ENCODE data around the gene CFAP61.
"Not testable (repeated sequence)": the region's sequence is repeated elsewhere in the genome, so short reads cannot be mapped to it uniquely, and the experiment has no call there.

Gene CFAP61

DNA sequence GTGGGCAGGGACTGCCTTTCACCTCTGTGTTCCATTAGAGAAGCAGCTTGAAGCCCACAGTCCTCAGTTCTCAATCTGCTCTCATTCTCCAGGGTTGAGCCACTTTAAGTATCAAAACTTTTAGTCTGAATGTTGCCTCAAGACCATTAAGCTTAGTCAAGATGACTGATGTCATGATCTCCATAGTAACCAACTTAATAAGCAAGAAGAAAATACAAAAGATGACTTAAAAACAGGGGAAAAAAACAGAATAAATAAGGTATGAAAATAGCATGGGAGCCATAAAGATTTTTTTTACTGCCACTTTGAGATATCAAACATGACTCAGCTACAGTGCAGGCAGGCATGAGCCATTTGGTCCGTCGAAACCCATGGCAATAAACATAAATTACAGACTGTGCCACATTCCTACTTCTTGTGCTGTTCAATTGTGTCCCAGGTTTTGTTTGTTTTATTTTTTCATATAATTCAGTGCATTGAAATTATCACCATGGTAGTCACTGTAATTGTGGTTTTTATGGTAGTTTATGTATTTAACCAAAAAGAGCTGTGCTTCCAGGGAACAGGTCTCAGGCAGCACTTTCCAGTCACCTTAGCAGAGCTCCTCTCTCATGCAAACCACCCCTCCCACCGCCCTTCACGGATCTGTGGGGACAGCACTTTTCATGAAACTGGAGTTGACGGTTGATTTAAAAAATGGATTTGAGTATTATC, 159.1 kb downstream of the CFAP61 start:
- no peak for DNase-seq

DNA sequence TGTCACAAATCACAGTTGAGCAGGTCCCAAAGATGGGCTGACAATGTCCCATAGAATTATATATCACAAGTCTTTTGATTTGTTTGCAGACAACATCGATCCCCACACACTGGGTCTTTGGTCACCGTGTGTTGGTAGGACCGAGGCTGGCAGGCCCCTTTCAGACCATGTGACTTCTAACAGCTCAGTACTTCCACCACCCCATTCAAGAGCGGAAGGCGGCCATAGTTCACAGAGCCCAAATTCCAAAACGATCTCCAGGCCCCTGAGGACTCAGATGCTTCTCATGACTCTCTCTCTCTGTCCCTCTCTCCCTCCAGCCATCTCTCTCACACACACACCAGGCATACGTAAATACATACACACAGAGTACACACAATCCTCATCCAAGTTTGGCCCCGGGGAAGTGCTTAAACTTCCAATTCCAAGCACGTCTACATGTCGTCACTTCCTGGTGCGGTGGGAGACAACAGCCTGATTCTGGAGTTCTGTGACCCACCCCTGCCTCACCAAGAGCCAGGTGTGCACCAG, 159.7 kb downstream of the CFAP61 start:
- no peak for DNase-seq

DNA sequence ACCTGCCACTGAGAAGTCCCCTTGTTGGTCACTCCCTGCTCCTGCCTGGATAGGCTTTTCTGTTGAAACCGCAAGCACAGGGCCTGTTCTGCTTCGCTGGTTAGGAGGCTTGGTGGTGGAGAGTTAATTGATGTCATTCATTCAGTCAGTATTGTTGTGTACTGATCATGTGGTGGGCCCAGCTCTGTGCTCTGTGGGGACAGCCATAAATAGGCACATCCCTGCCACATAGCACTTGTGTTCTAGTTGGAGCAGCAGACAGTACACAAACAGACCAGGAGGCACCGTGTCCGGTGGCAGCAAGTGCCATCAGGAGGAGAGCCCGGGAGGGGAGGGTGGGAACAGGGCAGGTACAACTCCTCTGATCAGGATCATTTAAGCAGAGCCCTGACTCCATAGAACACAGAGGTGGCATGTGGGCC, 160.4 kb downstream of the CFAP61 start:
- DNase-seq = no peak

DNA sequence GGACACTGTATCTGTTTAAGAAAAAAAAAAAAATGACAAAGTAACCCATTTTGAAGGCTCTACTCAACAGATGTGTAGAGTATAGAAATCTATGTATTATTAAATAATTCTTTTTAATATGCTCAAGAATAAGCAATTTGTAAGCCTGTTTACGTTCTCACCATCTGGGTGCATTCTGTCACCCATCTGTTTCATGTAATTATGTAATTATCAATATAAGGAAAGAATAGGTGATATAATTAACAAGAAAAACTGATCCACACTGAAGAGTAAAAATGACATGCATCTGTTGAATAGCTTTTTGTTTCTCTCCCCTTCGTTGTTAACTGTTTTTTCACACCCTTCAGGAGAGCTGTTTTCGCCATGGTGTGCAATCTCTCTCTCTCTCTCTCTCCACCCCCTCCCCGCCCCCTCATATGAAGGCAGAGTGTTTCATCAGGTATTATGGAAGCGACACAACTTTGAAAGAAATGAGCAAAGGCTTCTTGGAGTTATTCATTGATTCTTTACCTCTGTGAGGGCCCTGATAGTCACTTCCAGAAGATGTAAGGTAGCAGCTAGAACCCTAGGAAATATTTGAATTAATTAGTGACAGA, 161.3 kb downstream of the CFAP61 start:
- DNase-seq = no peak

DNA sequence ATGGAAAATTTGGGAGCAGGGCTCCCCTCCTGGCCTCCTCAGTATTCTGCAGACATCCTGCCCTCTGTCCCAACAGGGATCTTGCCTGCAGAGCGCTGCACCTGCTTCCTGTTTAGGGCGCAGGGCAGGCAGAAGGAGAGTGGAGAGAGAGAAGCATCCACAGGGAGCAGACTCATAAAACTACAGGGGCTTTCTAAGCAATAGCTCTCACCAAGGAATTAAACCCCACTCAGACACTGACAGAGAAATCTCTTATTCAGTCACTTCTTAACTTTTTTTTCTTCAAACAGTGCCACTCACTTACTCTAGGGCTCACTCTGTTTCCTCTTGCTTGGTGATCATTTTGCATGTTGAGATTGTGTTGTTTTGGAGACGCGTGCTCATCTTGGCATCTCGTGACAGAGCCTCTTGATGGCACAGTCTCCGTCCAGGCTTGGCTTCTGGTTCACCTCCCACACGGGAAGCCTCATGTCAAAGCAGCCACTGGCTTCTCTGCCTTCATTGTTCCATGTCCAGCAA, 162.5 kb downstream of the CFAP61 start:
- no peak for DNase-seq

DNA sequence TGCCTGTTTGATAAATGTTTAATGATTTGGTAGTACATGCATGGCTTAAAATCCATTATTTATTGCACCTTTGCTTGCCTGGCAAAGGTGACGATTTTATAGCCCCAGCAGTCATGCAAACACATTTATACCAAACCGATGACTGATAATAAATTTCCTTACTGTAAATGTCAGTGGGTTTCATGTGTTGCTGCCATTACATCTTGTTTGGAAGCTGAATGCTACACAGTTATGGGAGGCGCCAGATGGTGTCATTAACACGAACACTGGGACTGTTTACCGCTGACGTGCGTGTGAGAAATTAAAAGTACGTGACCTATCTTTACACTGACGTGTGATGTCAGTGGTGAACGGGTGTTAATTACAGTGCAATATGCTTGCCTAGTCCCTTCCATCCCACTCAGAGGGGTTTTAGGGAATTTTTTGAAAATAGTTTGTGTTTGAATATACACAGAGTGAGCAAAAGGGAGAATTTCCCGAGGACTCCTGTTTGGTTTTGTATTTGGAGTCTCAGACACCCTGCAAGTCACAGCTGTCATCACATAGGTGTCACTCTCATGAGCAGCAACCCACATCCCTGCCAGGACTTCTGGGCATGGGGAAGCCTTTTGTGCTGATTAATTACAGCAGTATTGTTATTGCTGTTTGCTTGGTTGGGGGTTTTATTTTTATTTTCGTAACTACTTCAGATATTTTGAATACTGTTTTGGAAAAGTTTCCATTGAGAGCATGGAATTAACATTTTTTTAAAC, 163.8 kb downstream of the CFAP61 start:
- no peak for DNase-seq

DNA sequence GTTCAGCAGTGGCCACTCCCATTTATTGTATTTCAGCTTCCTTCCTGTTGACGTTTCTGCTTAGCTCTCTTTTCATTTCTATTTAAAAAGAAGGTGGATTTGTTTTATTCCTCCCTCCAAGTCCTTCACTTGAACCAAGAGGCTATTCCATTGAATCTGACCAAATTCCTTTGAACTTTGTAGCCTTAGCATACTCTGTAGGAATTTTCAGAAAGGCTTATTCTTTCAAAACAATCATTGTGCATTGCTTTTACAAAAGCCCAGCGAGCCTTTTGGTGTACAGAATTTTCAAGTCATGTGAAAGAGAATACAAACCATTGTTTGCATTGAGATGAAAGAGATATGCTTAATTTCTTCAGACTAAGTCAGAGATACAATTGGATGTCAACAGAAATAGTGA, 164.6 kb downstream of the CFAP61 start:
- DNase-seq = no peak

DNA sequence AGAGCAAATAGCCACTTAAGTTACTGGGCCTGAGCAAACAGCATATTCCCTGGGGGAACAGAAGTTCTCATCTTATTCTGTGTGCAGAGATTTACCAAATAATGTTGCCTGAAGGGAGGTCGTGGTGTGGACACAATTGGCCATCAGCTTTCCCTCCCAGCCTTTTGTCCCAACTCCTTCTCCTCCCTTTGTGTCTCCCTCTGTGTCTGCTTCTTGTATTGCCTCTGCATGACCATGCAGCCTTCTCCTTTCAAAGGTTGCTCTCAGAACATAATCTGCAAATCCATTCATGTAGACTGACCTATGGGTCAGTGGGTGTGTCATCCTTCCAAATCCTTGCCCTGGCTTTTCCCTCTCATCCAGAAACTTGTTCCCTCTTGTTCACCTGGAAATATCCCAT, 165.3 kb downstream of the CFAP61 start:
- no peak for DNase-seq

DNA sequence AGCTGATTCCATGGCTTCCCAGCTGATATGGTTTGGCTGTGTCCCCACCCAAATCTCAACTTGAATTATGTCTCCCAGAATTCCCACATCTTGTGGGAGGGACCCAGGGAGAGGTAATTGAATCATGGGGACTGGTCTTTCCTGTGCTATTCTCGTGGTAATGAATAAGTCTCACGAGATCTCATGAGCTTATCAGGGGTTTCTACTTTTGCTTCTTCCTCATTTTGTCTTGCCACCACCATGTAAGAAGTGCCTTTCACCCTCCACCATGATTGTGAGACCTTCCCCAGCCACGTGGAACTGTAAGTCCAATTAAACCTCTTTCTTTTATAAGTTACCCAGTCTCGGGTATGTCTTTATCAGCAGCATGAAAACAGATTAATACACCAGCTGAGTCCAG, 165.8 kb downstream of the CFAP61 start:
- not testable (repeated sequence) for DNase-seq

DNA sequence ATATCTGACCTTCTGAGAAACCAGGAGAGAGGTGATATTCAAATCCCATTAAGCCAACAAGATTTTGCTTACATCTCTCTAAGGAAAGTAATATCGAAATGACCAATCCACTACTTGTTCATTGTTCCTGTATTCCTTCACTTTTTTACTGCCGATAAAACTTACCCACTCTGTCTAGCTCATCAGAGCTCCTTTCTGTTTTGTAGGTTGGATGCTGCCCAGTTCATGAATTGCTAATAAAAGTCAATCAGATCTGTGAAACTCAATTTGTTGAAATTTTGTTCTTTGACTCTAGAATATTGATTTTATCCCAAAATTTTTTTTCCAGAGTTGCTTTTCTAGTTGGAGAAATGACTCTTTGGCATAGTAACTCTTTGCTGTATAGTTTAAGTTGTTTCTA, 166.7 kb downstream of the CFAP61 start:
- DNase-seq = no peak

DNA sequence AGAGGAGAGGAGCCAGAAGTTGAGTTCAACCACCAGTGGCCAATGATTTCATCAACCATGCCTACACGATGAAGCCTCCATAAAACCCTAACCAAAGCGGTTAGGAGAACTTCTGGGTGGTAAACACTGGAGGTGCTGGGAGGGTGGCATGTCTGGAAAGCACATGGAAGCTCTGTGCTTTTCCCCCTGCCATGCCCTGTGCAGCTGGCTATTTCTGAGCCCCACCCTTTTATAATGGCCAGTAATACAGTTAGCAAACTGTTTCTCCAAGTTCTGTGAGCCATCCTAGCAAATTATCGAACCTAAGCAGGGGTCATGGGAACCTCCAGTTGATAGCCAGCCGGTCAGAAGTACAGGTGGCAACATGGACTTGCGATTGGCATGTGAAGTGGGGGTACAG, 167.8 kb downstream of the CFAP61 start:
- DNase-seq = no peak

DNA sequence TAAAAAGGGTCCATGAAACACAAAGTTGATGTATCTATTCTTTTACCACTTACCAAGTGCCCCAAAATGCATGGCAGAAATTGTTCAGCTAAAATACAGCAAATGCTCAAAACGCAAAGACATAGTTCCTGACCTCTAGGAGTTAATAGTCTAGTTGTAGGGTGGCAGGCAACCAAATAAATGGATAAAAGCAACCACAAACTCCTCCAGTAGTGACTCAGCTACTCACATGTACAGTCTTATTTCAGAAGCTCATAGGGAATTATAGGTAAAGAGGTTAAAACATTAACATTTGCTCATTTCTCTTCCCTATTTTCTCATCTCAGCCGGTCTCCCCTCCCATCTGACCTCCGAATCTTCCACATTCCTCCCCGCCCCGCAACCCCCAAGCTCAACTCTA, 171.6 kb downstream of the CFAP61 start:
- no peak for DNase-seq

DNA sequence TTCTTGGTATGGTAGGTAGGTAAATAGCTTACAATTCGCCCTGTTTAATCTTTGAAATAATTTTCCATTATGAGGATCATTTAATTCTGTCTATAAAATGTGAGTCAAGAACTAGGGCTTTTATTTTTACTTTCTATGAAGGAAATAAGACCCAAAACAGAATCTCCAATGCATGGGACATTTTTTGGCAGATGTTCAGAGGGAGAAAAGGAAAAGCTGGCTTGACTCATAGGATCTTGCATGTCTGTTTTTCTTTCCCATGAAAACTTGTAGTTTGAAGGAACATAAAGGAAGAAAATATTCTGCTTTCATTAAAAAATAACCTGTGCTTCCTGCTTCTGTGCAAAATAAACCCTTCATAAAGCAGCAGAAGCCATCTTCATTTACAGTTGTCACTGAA, 172.5 kb downstream of the CFAP61 start:
- no peak for DNase-seq

DNA sequence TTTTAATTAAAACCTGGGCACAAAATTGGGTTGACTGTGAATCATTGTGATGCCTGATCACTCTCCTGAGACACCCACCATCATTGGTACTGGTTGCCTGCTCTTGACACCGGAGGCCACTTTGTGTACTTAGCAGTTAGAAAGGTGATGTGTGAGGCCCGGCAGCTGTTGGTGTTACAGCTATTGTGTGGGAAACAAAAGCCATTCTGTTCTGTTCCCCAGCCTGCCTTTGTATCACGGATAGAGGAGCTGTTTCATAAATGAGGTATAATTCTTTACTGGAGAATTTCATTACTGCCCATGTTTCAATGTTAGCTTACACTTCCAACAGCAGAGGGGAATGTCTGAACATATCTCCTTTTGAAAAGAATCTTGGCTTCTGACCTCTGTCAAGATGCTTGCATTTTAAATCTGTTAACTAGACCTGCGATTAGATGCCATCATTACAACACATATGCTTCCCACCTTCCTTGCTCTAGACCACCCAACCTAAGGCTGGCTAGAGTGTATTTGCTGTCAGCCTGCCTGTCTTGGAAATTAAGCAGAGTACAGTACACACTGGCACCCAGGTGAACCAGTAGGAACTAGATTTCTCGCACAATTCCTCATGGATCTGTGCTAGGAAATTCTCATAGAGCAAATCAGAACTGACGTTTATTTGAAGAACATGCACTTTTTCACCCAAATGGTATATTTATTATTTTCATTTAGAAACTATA, 173.2 kb downstream of the CFAP61 start:
- DNase-seq = no peak

DNA sequence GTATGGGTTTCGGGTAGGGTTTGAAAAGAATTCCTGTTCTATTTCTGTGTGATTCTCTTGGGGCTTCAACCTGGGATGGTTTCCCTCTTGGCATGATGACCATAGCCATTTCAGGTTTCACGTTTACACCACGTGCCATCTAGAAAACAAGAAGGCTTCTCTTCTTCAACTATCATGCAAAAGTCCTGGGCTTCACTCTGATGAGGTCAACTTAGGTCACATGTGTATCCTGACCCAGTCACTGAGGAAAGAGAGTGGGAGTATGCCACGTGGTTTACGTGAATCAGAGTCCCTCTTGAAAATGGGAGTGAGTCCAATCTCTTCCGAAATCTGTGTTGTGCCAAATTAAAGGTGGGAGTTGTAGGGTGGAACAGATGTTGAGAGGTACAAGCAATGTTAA, 174.2 kb downstream of the CFAP61 start:
- DNase-seq = no peak

DNA sequence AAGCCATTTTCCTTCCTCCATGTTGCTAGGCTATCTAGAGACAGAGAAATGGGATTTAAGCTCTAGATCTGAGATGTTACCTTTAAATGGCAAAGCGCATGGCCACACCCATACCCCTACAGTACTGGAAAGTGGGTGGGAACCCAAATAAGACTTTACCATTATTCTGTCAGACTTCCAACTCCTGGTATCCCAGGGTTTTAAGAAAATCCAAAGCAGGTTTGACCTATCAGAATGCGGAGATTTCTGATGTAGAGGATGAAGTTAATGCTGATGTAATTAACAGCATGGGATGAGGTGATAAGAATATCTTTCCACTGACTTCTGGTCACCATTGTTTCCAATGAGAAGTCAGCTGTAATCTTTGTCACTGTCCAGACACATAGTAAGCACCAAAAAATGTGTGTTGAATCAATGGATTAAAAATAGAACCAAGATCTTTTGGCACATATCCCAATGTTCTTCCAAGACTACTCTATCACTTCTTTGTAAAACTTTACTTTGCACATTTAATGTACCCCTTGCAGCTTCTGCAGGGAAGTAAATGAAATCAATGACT, 174.8 kb downstream of the CFAP61 start:
- no peak for DNase-seq

DNA sequence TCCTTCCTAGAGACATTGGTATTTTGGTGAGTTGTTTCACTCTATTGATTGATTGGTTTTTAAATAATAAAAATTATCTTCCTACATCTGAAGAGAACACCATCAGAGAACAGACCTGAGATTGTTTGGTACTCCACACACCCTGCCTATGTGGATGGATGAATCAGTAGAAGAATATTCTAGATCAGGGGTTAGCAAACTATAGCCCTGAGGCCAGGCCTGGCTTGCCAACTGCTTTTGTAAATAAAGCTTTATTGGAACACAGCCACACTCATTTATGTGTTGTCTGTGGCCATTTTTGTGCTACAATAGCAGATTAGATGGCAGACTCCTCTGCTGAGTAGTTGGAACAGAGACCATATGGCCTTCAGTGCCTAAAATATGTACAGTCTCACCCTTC, 176.0 kb downstream of the CFAP61 start:
- DNase-seq = no peak

DNA sequence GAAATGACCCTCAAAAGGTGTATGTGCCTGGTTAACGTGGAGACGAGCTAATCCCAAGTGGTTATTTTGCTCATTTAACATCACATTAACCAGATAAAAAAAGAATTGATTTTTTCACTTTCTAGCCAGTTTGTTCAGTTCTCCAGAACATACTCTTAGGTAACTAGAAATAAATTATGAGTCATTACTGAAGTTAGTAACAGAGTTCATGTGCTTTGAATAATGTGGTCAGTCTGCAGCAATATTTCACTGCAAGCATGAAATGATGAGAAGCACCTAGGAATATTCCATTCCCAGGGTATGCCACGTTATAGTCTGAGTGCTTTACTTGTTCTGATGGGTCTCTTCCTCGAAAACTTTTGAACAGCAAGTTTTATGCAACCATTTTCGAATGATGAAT, 177.3 kb downstream of the CFAP61 start:
- no peak for DNase-seq

DNA sequence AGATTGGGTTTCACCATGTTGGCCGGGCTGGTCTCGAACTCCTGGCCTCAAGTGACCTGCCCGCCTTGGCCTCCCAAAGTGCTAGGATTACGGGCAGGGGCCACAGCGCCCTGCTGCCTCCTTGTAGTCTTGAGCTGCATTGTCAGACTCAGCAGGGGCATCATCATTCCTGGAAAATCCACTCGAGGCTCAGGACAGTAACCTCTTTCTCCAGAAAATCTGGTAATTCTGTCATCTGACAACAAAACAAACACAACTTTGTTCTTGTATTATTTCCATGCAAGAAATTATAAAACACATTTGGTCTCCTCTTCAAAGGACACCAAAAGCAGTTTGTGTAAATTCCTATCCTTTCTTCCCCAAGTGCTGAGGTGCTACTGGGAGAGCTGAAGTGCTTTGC, 178.4 kb downstream of the CFAP61 start:
- DNase-seq = no peak

DNA sequence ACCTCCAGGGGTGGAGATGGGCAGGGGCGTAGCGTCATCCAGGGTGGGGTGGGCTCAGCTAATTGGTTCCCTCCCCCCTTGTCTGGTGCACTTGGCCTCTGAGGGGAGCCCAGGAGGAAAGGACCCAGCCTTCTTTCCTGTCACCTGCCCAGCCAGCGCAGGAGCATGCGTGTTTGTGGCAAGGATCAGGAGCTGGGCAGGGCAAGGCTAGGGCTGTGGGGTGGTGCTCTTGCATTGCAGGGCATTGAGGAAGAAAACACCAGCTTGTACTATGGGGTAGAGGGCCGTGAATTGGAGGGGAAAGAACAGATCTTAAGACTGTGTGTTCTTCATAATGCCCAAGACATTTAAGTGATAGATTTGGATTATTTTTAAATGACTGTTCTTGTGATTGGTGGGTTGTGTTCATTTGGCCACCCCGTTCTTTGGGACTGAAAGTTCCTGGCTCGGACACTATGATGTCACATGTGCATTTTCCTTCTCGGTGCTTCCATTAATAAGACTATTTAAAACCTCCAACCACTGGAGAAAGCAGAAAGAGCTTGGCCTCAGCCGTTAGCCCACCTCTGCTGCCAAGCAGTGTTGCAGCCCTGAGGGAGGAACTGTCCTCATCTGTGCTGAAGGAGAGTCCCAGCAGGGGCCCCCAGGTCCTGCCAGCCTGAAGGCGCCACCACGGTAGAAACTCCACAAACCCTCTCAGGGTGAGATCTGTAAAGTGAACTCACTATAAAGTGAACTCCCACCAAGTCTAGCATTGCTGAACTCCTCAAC, 179.4 kb downstream of the CFAP61 start:
- DNase-seq = no peak

DNA sequence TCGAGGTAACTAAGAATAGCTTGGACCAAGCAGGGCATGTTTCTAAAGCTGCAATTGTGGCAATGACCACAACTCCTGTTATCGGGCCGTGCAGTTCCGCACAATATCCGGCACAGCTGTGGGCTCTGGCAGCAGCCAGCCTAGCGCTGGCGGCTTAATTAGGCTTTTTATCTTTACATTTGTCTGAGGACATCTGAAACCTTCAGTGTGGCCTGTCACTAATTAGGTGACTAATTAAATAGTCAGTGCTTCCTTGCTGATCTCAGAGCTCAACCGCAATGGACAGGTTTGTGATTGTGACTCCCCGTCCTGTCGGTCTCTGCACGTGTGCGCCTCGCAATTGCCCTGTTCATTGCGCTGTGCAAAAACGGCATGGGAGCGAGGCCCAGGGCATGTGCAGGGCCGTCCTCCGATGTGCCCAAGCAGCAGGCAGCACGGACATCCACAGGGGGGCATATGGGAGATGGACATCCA, 180.7 kb downstream of the CFAP61 start:
- no peak for DNase-seq

DNA sequence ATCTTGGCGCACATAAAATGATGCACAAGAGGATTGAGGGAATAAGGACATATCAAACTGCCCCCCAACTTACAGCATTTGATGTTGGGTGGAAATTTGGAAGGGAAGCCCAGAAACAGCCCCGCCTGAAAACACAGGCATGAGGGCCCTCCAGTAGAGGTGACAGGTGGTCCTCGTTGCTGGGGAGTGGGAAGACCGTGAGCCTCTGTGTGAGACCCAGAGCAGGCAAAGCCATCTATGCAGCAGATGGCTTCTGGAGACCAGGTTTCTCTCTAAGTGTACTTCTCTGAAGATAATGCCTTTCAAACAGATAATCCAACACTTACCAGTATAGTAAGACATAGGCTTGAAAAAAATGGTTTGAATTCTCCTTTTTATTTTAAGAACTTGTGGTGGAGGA, 183.3 kb downstream of the CFAP61 start:
- DNase-seq = no peak

Data from activated naive CD4-positive, alpha-beta T cell treated with Interleukin-2 at 50 U/mL for 16 hours (primary cell).